Panc1 (cell line): ENCODE measurements around the gene DLG4. TPM values are rescaled to one million over a fixed set of nuclear protein-coding genes. Genes with fewer than 3 reads are reported as not detected.

Experiments
- ATAC-seq: fragments of 200-7000 bp; cut with Tn5 transposase; 2 replicates; pipeline ENCODE4 v1.9.1; 2020; ENCODE audit warnings: mild to moderate bottlenecking, moderate library complexity
- BruUV-seq: library from RNA; stranded (reverse); fragments of 400-500 nt; replicated peaks from 2 replicates; lab custom pipeline; 2021; lab: Mats Ljungman, UMichigan
- CTCF ChIA-PET: fragments of 300-600 bp; sonication (Branson Sonifier 250); formaldehyde crosslinking; loops from one replicate; lab custom pipeline; 2022; ENCODE audit warnings: antibody characterized with exemption; lab: Charles Lee
- POLR2A ChIA-PET: fragments of 300-600 bp; sonication (Branson Sonifier 250); formaldehyde crosslinking; loops from one replicate; lab custom pipeline; 2022; ENCODE audit warnings: antibody characterized with exemption; lab: Charles Lee
- DNase-seq: peaks from one replicate; pipeline ENCODE4 v3.0.0-alpha.2; 2010; ENCODE audit warnings: low read depth, low spot score
- H3K27ac ChIP-seq: 2 replicates; pipeline ENCODE4 v1.5.1; 2011; ENCODE audit warnings: mild to moderate bottlenecking, low read length, inconsistent platforms
- H3K27me3 ChIP-seq: fragments of 200-500 bp; sonication (Bioruptor generic); 2 replicates; pipeline ENCODE4 v1.6.0; 2014; ENCODE audit warnings: low read length, inconsistent platforms; ENCODE audit not compliant: control insufficient read depth, insufficient read depth
- H3K36me3 ChIP-seq: fragments of 200-500 bp; sonication (Bioruptor generic); 2 replicates; pipeline ENCODE4 v1.5.1; 2014; ENCODE audit warnings: inconsistent platforms, mild to moderate bottlenecking, low read length, moderate library complexity; ENCODE audit not compliant: control insufficient read depth, insufficient read depth
- H3K4me1 ChIP-seq: 2 replicates; pipeline ENCODE4 v1.5.1; 2011; ENCODE audit warnings: inconsistent platforms, mild to moderate bottlenecking, low read length, moderate library complexity; ENCODE audit not compliant: control insufficient read depth, insufficient read depth
- H3K4me3 ChIP-seq, 2 experiments: 2 replicates each; pipeline ENCODE4 v1.5.1; 2011 to 2012; ENCODE audit warnings: low read depth in 2 of 2, low read length in 2 of 2, mild to moderate bottlenecking in 2 of 2, inconsistent platforms in 1 of 2, moderate library complexity in 1 of 2
- H3K9me3 ChIP-seq: fragments of 200-500 bp; sonication (Bioruptor generic); 2 replicates; pipeline ENCODE4 v1.5.1; 2014; ENCODE audit warnings: low read depth, mild to moderate bottlenecking, inconsistent platforms, low read length, moderate library complexity; ENCODE audit not compliant: control insufficient read depth, insufficient read depth
- CTCF ChIP-seq: fragments of 450-650 bp; IDR thresholded peaks from 2 replicates; pipeline ENCODE4 v1.5.1; 2017; ENCODE audit warnings: mild to moderate bottlenecking
- POLR2AphosphoS5 ChIP-seq: IDR thresholded peaks from 2 replicates; pipeline ENCODE4 v1.6.1; 2012; ENCODE audit warnings: mild to moderate bottlenecking, low read depth, low read length, moderate library complexity
- REST ChIP-seq, 2 experiments: IDR thresholded peaks; 2 replicates each; pipeline ENCODE4 v1.6.1; 2011 to 2012; ENCODE audit warnings: low read depth in 2 of 2, control low read depth in 1 of 2, low read length in 1 of 2, mild to moderate bottlenecking in 1 of 2, moderate library complexity in 1 of 2; ENCODE audit not compliant: insufficient read depth in 1 of 2
- SIN3A ChIP-seq: IDR thresholded peaks from 2 replicates; pipeline ENCODE4 v1.6.1; 2012; ENCODE audit warnings: low read depth, mild to moderate bottlenecking, low read length, moderate library complexity, borderline replicate concordance; ENCODE audit not compliant: insufficient read depth
- TCF7L2 ChIP-seq: IDR thresholded peaks from 2 replicates; pipeline ENCODE4 v1.6.1; 2011; ENCODE audit warnings: mild to moderate bottlenecking, low read depth, low read length, inconsistent platforms
- in situ Hi-C: cut with HindIII; loops from 2 replicates; pipeline ENCODE4 v1.10.0; 2016; ENCODE audit warnings: low sequenced_read_pairs, low pct_unique_long_range_greater_than_20kb
- intact Hi-C: fragments of 100-400 bp; cut with micrococcal nuclease; formaldehyde crosslinking; loops from one replicate; pipeline ENCODE4 v1.10.0; 2022; ENCODE audit not compliant: unreplicated experiment
- total RNA-seq: library from RNA; stranded (reverse); gene quantifications from one replicate; pipeline ENCODE4 v1.2.1, GENCODE V29; 2021; ENCODE audit not compliant: unreplicated experiment

Gene DLG4
- total RNA-seq, 1 experiment from 2014 or later = 32.4 TPM

- Histone ChIP-seq H3K4me1 (peaks cover 39% of the 10 kb centered on the region), H3K9me3 (no peaks in the 10 kb centered on the region), H3K27ac (no peak overlapping the region), H3K4me3 (no peak overlapping the region), H3K36me3 (no peaks in the 10 kb centered on the region; the same call in 1 of the 2 replicates), H3K27me3 (no peaks in the 10 kb centered on the region)
- in situ Hi-C loops = no loop called here
- no TSS peak for BruUV-seq
- POLR2A ChIA-PET = no interaction called here
- intact Hi-C loops = no loop called here
- ATAC-seq = no peak
- TF ChIP-seq CTCF (no peak), SIN3A (no peak), POLR2AphosphoS5 (no peak), REST (IDR thresholded peaks at IDR 0.05; ENCODE audit: insufficient read depth in 1 of 2, low read depth in 2 of 2, low read length in 1 of 2) (no peak), TCF7L2 (no peak)
- DNase-seq = no peak
- CTCF ChIA-PET = no interaction called here
Observed at GRCh38 chr17:7226721-7227710, 7.4 kb upstream of the DLG4 start.

GRCh38 chr17:7225711-7226331 lies 6.2 kb upstream of the DLG4 start:
- Histone ChIP-seq H3K36me3 (no peaks in the 10 kb centered on the region; the same call in 1 of the 2 replicates), H3K4me3 (no peak overlapping the region), H3K9me3 (no peaks in the 10 kb centered on the region), H3K27me3 (no peaks in the 10 kb centered on the region), H3K4me1 (peaks cover 45% of the 10 kb centered on the region), H3K27ac (peak overlapping the region; percentile 75; the same call in 1 of the 2 replicates)
- no TSS peak for BruUV-seq
- intact Hi-C loops (no loop called here), in situ Hi-C loops (no loop called here)
- TF ChIP-seq SIN3A (no peak), TCF7L2 (no peak), POLR2AphosphoS5 (no peak), REST (IDR thresholded peaks at IDR 0.05; ENCODE audit: insufficient read depth in 1 of 2, low read depth in 2 of 2, low read length in 1 of 2) (no peak)
- DNase-seq = no peak
- ATAC-seq = 0 out of 2 replicates have a peak, but pooled peaks have one; percentile 26
- CTCF ChIA-PET = no interaction called here
- POLR2A ChIA-PET = no interaction called here
